Tibial nerve (tissue), 3 donors: ENCODE measurements around the gene KAZN.

Experiments used
- CTCF ChIP-seq, 5 experiments: fragments of 200-600 bp in 3 of 5; fragments of 450-650 bp in 2 of 5; sonication (generic) in 3 of 5; IDR thresholded peaks; one replicate each; pipeline ENCODE4 v1.5.1; 2016 to 2019; ENCODE audit warnings: antibody characterized with exemption in 5 of 5, mild to moderate bottlenecking in 3 of 5, moderate library complexity in 2 of 5
- POLR2A ChIP-seq, 2 donors: fragments of 450-650 bp; IDR thresholded peaks; one replicate each; pipeline ENCODE4 v1.6.1; 2017; ENCODE audit warnings: antibody characterized with exemption in 2 of 2, mild to moderate bottlenecking in 2 of 2, moderate library complexity in 2 of 2

- no peak for TF ChIP-seq CTCF (IDR thresholded peaks at IDR 0.05)
- TF ChIP-seq POLR2A (IDR thresholded peaks at IDR 0.05) = no peak
Observed at GRCh38 chr1:14969006-14969405, 370.5 kb downstream of the KAZN start.
